Activated CD4-positive, alpha-beta memory T cell treated with anti-CD3 and anti-CD28 coated beads for 36 hours (primary cell): ENCODE measurements around the gene TMEM209. TPM values are rescaled to one million over a fixed set of nuclear protein-coding genes. Genes with fewer than 3 reads are reported as not detected.
"Not testable (repeated sequence)": the region's sequence is repeated elsewhere in the genome, so short reads cannot be mapped to it uniquely, and the experiment has no call there.

Experiments used
- CTCF ChIA-PET: fragments of 350-600 bp; sonication (Branson Sonifier 250); formaldehyde crosslinking; loops from one replicate; lab custom pipeline; 2021; ENCODE audit warnings: antibody characterized with exemption, inconsistent platforms; lab: Charles Lee
- POLR2A ChIA-PET: fragments of 350-600 bp; sonication (Branson Sonifier 250); formaldehyde crosslinking; loops from one replicate; lab custom pipeline; 2021; ENCODE audit warnings: antibody characterized with exemption; lab: Charles Lee
- DNase-seq: peaks from one replicate; pipeline ENCODE4 v3.0.0-alpha.2; 2020
- H3K27ac Mint-ChIP-seq: one replicate; pipeline ENCODE4 v1.8.0; 2021; ENCODE audit warnings: mixed read lengths
- H3K27me3 Mint-ChIP-seq: one replicate; pipeline ENCODE4 v1.8.0; 2021; ENCODE audit warnings: mixed read lengths
- H3K36me3 Mint-ChIP-seq: one replicate; pipeline ENCODE4 v1.8.0; 2021; ENCODE audit warnings: mixed read lengths
- H3K4me1 Mint-ChIP-seq: one replicate; pipeline ENCODE4 v1.8.0; 2021; ENCODE audit warnings: low read depth, mixed read lengths
- H3K4me3 Mint-ChIP-seq: one replicate; pipeline ENCODE4 v1.8.0; 2021; ENCODE audit warnings: mild to moderate bottlenecking, mixed read lengths
- H3K9me3 Mint-ChIP-seq: one replicate; pipeline ENCODE4 v1.8.0; 2021; ENCODE audit warnings: mixed read lengths
- intact Hi-C: fragments of 100-400 bp; cut with micrococcal nuclease; formaldehyde crosslinking; loops from one replicate; pipeline ENCODE4 v1.15.1; 2023
- total RNA-seq, 2 experiments: library from RNA; stranded (reverse); gene quantifications; one replicate each; pipeline ENCODE4 v1.2.3, GENCODE V29; 2021

TMEM209 gene
- total RNA-seq: 10 to 100 TPM; 35.5 to 35.9 TPM

DNA sequence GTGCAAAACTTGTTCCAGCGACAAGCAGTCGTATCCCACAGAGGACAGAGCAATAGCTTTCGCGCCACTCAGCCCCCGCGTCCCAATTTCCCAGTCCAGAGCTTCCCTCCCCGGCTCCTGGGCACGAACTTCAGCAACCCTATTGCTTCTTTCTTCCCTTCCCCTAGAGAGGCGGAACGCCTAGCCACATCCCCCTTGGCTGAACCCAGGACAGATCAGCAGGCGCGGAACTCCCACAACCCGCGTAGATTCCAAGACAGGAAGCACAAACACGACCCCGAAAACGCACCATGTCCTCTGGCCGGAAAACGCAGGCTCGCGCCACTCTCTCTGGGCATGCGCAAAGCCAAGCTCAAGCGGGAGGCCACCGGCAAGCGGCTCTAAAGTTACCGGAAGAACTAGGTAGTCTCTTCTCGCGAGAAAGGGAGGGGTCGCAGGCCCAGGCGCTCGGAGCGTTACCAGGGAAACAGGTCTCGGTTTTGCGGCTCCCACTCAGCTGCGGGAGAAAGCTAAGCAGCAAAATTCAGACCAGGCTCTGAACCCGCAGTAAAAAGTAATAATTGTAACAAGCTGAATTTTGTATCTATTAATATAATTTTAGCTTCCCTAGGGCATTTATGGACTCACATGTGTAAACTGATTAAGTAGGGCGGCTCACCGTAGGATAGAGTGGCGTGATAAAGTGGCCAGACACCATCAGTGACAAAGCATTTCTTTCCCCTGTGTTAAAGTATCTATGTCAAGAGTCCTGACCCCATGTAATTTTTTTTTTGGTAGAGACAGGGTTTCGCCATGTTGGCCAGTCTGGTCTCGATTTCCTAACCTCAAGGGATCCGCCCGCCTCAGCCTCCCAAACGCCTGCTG lies at the start of gene TMEM209:
Gene TMEM209, minus strand, starts transcription at position 323 of the 864 bp plus-strand sequence. Its CDS starts 31 bp downstream, at position 292.
- DNase-seq: peak; percentile 97
- Mint-ChIP-seq H3K4me3 (peak within 1 kb of the TSS; percentile 96), H3K27me3 (peaks cover 2% of the 10 kb centered on the region), H3K9me3 (no peaks in the 10 kb centered on the region), H3K36me3 (peaks cover 30% of the 10 kb centered on the region), H3K27ac (peak within 1 kb of the TSS; percentile 98), H3K4me1 (peaks cover 21% of the 10 kb centered on the region)
- ChIA-PET CTCF (interaction anchor here (0.5 to 2.4 kb wide), 7 partner anchors 13 to 554 kb away, joined by 3 to 14 read pairs (median 4); no protein-coding TSS in a partner anchor), POLR2A (interaction anchor here (0.8 to 1.8 kb wide), 15 partner anchors 8 to 436 kb away, joined by 3 to 14 read pairs (median 4); partner anchors contain the start of genes CEP41 and KLHDC10)
- intact Hi-C loops: loop anchor here (1.0 to 10.0 kb wide), 4 partner anchors 25 to 459 kb away; partner anchors contain the start of genes CEP41, COPG2 and KLHDC10

DNA sequence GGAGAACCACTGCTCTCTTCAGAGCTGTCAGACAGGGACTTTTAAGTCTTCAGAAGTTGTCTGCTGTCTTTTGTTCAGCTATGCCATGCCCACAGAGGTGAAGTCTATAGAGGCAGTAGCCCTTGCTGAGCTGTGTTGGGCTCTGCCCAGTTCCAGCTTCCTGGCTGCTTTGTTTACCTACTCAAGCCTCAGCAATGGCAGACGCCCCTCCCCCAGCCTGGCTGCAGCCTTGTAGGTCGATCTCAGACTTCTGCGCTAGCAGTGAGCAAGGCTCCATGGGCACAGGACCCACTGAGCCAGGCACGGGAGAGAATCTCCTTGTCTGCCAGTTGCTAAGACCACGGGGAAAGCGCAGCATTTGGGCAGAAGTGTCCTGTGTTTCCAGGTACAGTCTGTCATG lies 49.3 kb upstream of the TMEM209 start:
- H3K27me3 Mint-ChIP-seq: peaks cover 7% of the 10 kb centered on the region
- H3K4me3 Mint-ChIP-seq: no peak overlapping the region
- peaks cover 1% of the 10 kb centered on the region for H3K36me3 Mint-ChIP-seq
- intact Hi-C loops: no loop called here
- peaks cover 24% of the 10 kb centered on the region for H3K9me3 Mint-ChIP-seq
- H3K27ac Mint-ChIP-seq: no peak overlapping the region
- H3K4me1 Mint-ChIP-seq: no peaks in the 10 kb centered on the region
- CTCF ChIA-PET: no interaction called here
- POLR2A ChIA-PET: no interaction called here
- DNase-seq: no peak

DNA sequence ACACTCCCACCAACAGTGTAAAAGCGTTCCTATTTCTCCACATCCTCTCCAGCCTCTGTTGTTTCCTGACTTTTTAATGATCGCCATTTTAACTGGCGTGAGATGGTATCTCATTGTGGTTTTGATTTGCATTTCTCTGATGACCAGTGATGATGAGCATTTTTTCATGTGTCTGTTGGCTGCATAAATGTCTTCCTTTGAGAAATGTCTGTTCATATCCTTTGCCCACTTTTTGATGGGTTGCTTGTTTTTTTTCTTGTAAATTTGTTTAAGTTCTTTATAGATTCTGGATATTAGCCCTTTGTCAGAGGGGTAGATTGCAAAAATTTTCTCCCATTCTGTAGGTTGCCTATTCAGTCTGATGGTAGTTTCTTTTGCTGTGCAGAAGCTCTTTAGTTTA lies 44.4 kb upstream of the TMEM209 start:
- POLR2A ChIA-PET, H3K4me3 Mint-ChIP-seq, CTCF ChIA-PET, DNase-seq, H3K27me3 Mint-ChIP-seq, H3K36me3 Mint-ChIP-seq, H3K9me3 Mint-ChIP-seq, H3K27ac Mint-ChIP-seq, H3K4me1 Mint-ChIP-seq: not testable (repeated sequence)
- intact Hi-C loops: loop anchor here (10.0 kb wide), 1 partner anchor 165 kb away; no protein-coding TSS in a partner anchor

DNA sequence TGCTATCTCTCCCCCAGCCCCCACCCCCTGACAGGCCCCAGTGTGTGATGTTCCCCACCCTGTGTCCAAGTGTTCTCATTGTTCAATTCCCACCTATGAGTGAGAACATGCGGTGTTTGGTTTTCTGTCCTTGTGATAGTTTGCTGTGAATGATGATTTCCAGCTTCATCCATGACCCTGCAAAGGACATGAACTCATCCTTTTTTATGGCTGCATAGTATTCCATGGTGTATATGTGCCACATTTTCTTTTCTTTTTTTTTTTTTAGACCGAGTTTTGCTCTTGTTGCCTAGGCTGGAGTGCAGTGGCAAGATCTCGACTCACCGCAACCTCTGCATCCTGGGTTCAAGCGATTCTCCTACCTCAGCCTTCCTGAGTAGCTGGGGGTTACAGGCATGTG lies 43.6 kb upstream of the TMEM209 start:
- H3K27me3 Mint-ChIP-seq, POLR2A ChIA-PET, H3K27ac Mint-ChIP-seq, CTCF ChIA-PET, H3K9me3 Mint-ChIP-seq, H3K4me1 Mint-ChIP-seq, H3K36me3 Mint-ChIP-seq, H3K4me3 Mint-ChIP-seq, DNase-seq: not testable (repeated sequence)
- intact Hi-C loops: loop anchor here (10.0 kb wide), 1 partner anchor 166 kb away; no protein-coding TSS in a partner anchor

DNA sequence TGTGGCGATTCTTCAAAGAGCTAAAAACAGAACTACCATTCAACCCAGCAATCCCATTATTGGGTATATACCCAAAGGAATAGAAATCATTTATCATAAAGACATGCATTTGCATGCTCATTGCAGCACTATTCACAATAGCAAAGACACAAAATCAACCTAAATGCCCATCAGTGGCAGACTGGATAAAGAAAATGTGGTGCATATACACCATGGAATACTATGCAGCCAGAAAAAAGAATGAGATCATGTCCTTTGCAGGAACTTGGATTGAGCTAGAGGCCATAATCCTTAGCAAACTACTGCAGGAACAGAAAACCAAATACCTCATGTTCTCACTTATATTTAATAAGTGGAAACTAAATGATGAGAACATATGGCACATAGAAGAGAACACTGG lies 41.3 kb upstream of the TMEM209 start:
- DNase-seq, H3K36me3 Mint-ChIP-seq, POLR2A ChIA-PET, H3K27ac Mint-ChIP-seq, H3K4me3 Mint-ChIP-seq, CTCF ChIA-PET, H3K9me3 Mint-ChIP-seq, H3K27me3 Mint-ChIP-seq: not testable (repeated sequence)
- intact Hi-C loops: loop anchor here (10.0 kb wide), 1 partner anchor 168 kb away; no protein-coding TSS in a partner anchor
- H3K4me1 Mint-ChIP-seq: peaks cover 12% of the 10 kb centered on the region

DNA sequence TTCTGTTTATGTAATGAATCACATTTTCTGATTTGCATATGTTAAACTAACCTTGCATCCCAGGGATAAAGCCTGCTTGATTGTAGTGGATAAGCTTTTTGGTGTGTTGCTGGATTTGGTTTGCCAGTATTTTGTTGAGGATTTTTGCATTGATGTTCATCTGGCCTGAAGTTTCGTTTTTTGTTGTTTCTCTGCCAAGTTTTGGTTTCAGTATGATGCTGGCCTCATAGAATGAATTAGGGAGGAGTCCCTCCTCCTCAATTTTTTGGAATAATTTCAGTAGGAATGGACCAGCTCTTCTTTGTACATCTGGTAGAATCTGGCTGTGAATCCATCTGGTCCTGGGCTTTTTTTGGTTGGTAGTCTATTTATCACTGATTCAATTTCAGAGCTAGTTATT lies 38.3 kb upstream of the TMEM209 start:
- H3K9me3 Mint-ChIP-seq, POLR2A ChIA-PET, H3K36me3 Mint-ChIP-seq, H3K4me3 Mint-ChIP-seq, H3K27ac Mint-ChIP-seq, H3K27me3 Mint-ChIP-seq, DNase-seq: not testable (repeated sequence)
- CTCF ChIA-PET: interaction anchor here (0.7 to 5.9 kb wide), 9 partner anchors 13 to 590 kb away, joined by 3 to 49 read pairs (median 4); no protein-coding TSS in a partner anchor
- intact Hi-C loops: loop anchor here (2.0 to 10.0 kb wide), 4 partner anchors 33 to 317 kb away; no protein-coding TSS in a partner anchor
- peaks cover 12% of the 10 kb centered on the region for H3K4me1 Mint-ChIP-seq

DNA sequence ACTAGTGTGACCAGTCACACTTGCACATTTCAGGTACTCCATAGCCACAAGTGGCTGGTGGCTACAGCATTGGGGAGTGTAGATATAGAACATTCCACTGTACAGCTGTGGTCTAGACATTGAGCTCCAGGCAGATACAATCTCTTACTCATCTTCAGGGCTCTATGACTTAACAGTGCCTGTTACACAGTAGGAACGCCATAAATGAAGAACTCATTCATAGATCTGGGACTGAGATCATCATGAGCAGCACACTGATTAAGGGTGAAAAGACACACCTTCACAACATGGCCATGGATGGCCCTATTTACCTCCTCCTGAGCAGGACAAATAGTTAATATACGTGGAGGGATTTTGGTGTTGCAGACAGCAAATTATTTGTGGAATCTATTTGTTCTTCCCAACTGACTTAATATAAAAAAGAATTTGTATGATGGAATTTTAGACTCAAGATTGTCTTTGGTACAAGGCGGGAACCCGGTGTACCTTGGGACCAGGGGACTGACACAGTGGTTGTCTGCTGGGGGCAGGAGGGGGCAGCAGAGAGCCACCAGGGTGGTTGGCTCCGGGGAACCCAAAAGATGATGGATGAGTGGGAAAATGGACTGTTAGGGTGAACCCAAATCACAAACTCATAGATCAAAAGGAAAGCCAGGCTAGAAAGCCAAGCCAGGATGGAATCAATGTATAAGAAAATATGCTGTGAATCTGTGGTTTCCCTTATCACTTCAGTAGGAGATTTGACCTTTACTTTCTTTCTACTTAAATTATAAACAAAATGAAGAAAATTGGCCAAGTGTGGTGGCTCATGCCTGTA lies 37.2 kb upstream of the TMEM209 start:
- POLR2A ChIA-PET: no interaction called here
- Mint-ChIP-seq H3K36me3 (no peaks in the 10 kb centered on the region), H3K4me1 (peaks cover 12% of the 10 kb centered on the region)

DNA sequence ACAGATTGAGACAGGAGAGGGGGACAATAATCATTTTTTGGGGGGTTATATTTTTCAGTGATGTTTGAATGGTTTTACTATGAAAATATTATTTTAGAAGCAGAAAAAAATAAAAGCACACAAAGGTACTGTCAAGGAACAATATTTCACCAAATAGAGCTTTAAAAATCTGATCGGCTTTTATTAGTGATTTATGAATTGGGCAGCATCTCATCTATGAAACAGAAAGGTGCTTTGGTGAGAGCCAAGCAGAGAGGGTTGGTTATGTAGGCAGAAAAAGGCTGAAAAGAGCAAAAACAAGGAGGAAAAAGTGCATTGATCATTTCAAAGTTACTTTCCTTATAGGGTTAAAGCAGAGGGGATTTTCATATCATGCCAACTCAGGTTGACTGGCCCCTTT lies 35.0 kb upstream of the TMEM209 start:
- ChIA-PET POLR2A (no interaction called here), CTCF (interaction anchor here (1.3 to 5.9 kb wide), 3 partner anchors 168 to 518 kb away, joined by 5 to 49 read pairs (median 7); partner anchors contain the start of gene KLHDC10)
- Mint-ChIP-seq H3K27ac (no peak overlapping the region), H3K9me3 (no peaks in the 10 kb centered on the region), H3K4me1 (peaks cover 12% of the 10 kb centered on the region), H3K4me3 (no peak overlapping the region), H3K36me3 (no peaks in the 10 kb centered on the region), H3K27me3 (peaks cover 10% of the 10 kb centered on the region)
- intact Hi-C loops: loop anchor here (10.0 kb wide), 1 partner anchor 175 kb away; no protein-coding TSS in a partner anchor
- no peak for DNase-seq

More for the DNA sequence above, 37.2 kb upstream of the TMEM209 start:
- Mint-ChIP-seq H3K9me3 (no peaks in the 10 kb centered on the region), H3K4me3 (no peak overlapping the region), H3K27ac (no peak overlapping the region), H3K27me3 (peaks cover 4% of the 10 kb centered on the region)
- intact Hi-C loops: loop anchor here (1.0 to 10.0 kb wide), 7 partner anchors 34 to 590 kb away; no protein-coding TSS in a partner anchor
- DNase-seq: peak; percentile 73
- CTCF ChIA-PET: interaction anchor here (0.5 to 5.9 kb wide), 14 partner anchors 35 to 591 kb away, joined by 3 to 49 read pairs (median 3); partner anchors contain the start of gene KLHDC10

DNA sequence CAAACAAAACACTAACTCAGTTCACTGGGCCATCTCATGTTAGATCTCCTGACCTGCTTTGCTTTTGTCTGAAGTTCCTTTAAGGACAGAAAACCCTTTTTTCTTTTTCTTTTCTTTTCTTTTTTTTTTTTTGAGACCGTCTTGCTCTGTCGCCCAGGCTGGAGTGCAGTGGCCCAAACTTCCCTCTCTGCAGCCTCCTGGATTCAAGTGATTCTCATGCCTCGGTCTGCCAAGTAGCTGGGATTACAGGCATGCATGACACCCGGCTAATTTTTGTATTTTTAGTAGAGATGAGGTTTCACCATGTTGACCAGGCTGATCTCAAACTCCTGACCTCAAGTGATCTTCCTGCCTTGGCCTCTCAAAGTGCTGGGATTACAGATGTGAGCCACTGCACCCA lies 31.2 kb upstream of the TMEM209 start:
- H3K4me1 Mint-ChIP-seq, H3K36me3 Mint-ChIP-seq, CTCF ChIA-PET, H3K27me3 Mint-ChIP-seq, H3K4me3 Mint-ChIP-seq, H3K27ac Mint-ChIP-seq, POLR2A ChIA-PET, intact Hi-C loops, H3K9me3 Mint-ChIP-seq, DNase-seq: not testable (repeated sequence)

DNA sequence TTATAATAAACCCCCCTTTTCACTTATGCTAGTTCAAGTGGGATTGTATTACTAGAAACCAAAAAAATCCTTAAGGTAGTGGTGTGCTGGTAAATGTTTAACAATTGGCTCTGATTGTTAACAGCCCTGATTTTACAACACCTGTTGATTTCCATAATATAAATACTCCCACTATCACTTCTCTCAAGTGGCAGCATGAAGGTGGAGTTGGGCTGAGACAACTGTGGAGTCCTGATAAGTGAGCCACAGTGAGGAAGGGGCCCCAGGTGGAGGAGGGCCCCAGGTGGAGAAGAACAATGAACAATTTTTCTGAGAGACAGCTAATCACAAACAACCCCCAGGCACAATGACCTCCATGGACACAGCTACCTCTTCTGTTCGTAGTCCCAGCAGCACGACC lies 28.9 kb upstream of the TMEM209 start:
- Mint-ChIP-seq H3K27me3 (peaks cover 10% of the 10 kb centered on the region), H3K4me3 (no peak overlapping the region), H3K36me3 (no peaks in the 10 kb centered on the region), H3K9me3 (no peaks in the 10 kb centered on the region), H3K27ac (no peak overlapping the region), H3K4me1 (no peaks in the 10 kb centered on the region)
- intact Hi-C loops: no loop called here
- no peak for DNase-seq
- CTCF ChIA-PET: no interaction called here
- POLR2A ChIA-PET: no interaction called here

DNA sequence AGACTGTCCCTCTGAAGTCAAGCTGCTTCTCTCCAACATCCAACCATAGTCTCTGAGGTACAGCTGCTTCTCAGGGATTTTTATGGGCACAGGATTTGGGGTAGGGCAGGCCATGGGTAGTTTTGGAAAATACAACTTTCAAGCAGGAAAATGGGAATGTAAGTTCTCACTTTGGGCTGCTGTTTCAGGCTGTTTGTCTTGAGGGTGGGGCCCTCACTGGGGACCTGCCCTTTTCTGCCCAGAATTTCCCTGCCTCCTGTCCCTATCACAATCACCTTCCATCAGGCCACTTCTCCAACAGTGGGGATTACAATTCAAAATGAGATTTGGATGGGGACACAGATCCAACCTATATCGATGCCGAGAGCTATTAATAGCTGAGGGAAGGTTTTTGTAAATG lies 27.0 kb upstream of the TMEM209 start:
- POLR2A ChIA-PET: no interaction called here
- Mint-ChIP-seq H3K4me1 (no peaks in the 10 kb centered on the region), H3K36me3 (no peaks in the 10 kb centered on the region), H3K4me3 (no peak overlapping the region), H3K9me3 (no peaks in the 10 kb centered on the region), H3K27me3 (peaks cover 5% of the 10 kb centered on the region), H3K27ac (no peak overlapping the region)
- intact Hi-C loops: no loop called here
- CTCF ChIA-PET: no interaction called here
- no peak for DNase-seq
